Astrocyte (in vitro differentiated cells and primary cell): ENCODE results near the gene SLC7A10.

Experiments
- CTCF ChIP-seq: IDR thresholded peaks from 2 replicates; pipeline ENCODE4 v1.5.1; 2011; ENCODE audit warnings: low read depth, mild to moderate bottlenecking, inconsistent platforms, low read length, moderate library complexity; ENCODE audit not compliant: insufficient read depth
- EZH2 ChIP-seq: IDR thresholded peaks from 2 replicates; pipeline ENCODE4 v1.6.1; 2012; ENCODE audit warnings: mild to moderate bottlenecking, low read length, inconsistent platforms; ENCODE audit not compliant: insufficient read depth

DNA sequence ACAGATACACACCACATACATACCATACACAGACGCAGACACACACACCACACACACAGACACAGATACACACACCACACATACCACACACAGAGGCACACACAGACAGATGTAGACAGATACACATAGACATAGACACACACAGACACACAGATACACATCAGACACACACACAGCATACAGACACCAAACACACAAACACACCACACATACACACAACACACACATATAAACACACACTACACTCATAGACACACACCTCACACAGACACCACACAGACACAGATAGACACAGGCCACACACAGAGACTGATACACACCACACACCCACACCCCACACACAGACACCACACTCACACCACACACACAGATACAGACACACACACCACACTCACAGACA is 24.9 kb upstream of the SLC7A10 start:
- TF ChIP-seq CTCF, result no peak
- TF ChIP-seq EZH2, result no peak
